OCI-LY7 (cell line): ENCODE measurements around the gene STAT4. TPM values are rescaled to one million over a fixed set of nuclear protein-coding genes. Genes with fewer than 3 reads are reported as not detected.

Experiments
- BruUV-seq: library from RNA; stranded (reverse); fragments of 400-500 nt; replicated peaks from 2 replicates; lab custom pipeline; 2021; lab: Mats Ljungman, UMichigan
- CTCF ChIA-PET: fragments of 300-600 bp; sonication (Branson Sonifier 250); formaldehyde crosslinking; loops from one replicate; lab custom pipeline; 2022; ENCODE audit warnings: antibody characterized with exemption; ENCODE audit not compliant: unreplicated experiment; lab: Charles Lee
- POLR2A ChIA-PET: fragments of 300-600 bp; sonication (Branson Sonifier 250); formaldehyde crosslinking; loops from one replicate; lab custom pipeline; 2022; ENCODE audit warnings: antibody characterized with exemption; lab: Charles Lee
- DNase-seq: peaks from one replicate; pipeline ENCODE4 v3.0.0-alpha.2; 2015; ENCODE audit warnings: low spot score
- H2AFZ ChIP-seq: fragments of 200-600 bp; sonication (generic), shearing (Covaris generic); 2 replicates; pipeline ENCODE4 v1.6.1; 2014; ENCODE audit warnings: mild to moderate bottlenecking, antibody characterized with exemption, low read length, moderate library complexity
- H3K27ac ChIP-seq: fragments of 200-600 bp; sonication (generic); 2 replicates; pipeline ENCODE4 v1.5.1; 2014; ENCODE audit warnings: mixed run types, low read depth, mild to moderate bottlenecking, moderate library complexity, low read length, inconsistent platforms; ENCODE audit not compliant: poor library complexity, severe bottlenecking
- H3K36me3 ChIP-seq: fragments of 200-600 bp; sonication (generic); 2 replicates; pipeline ENCODE4 v1.6.1; 2014; ENCODE audit warnings: mild to moderate bottlenecking, antibody characterized with exemption, low read length, moderate library complexity, mixed read lengths; ENCODE audit not compliant: insufficient read depth
- H3K4me1 ChIP-seq: fragments of 200-600 bp; sonication (generic); 2 replicates; pipeline ENCODE4 v1.5.1; 2014; ENCODE audit warnings: mild to moderate bottlenecking, low read length; ENCODE audit not compliant: insufficient read depth, poor library complexity, severe bottlenecking
- H3K4me2 ChIP-seq: fragments of 200-600 bp; sonication (generic); 2 replicates; pipeline ENCODE4 v1.6.1; 2014; ENCODE audit warnings: mild to moderate bottlenecking, low read length
- H3K4me3 ChIP-seq: fragments of 200-600 bp; sonication (generic); 2 replicates; pipeline ENCODE4 v1.5.1; 2014; ENCODE audit warnings: mild to moderate bottlenecking, low read depth, low read length; ENCODE audit not compliant: poor library complexity, severe bottlenecking
- H3K79me2 ChIP-seq: fragments of 200-600 bp; sonication (generic); 2 replicates; pipeline ENCODE4 v1.6.1; 2016; ENCODE audit warnings: low read depth, mild to moderate bottlenecking, low read length, moderate library complexity, mixed read lengths; ENCODE audit not compliant: insufficient read depth
- H3K9me2 ChIP-seq: fragments of 200-600 bp; sonication (generic); 2 replicates; pipeline ENCODE4 v1.6.1; 2016; ENCODE audit warnings: mild to moderate bottlenecking, low read length, mixed read lengths; ENCODE audit not compliant: insufficient read depth
- H3K9me3 ChIP-seq: fragments of 200-600 bp; sonication (generic); 2 replicates; pipeline ENCODE4 v1.6.1; 2014; ENCODE audit warnings: mild to moderate bottlenecking, mixed run types, low read length, mixed read lengths
- H4K20me1 ChIP-seq: fragments of 200-600 bp; sonication (generic); 2 replicates; pipeline ENCODE4 v1.6.1; 2014; ENCODE audit warnings: mild to moderate bottlenecking, antibody characterized with exemption, low read length, moderate library complexity, mixed read lengths; ENCODE audit not compliant: insufficient read depth
- CTCF ChIP-seq: fragments of 200-600 bp; sonication (generic); conservative IDR thresholded peaks from 2 replicates; pipeline ENCODE4 v1.5.1; 2014; ENCODE audit warnings: mild to moderate bottlenecking, antibody characterized with exemption, low read length, moderate library complexity, mixed read lengths
- EZH2phosphoT487 ChIP-seq: fragments of 200-600 bp; sonication (generic); IDR thresholded peaks from 2 replicates; pipeline ENCODE4 v1.6.1; 2018; ENCODE audit warnings: low read depth, borderline replicate concordance, mild to moderate bottlenecking, mixed run types, antibody characterized with exemption, low read length, moderate library complexity, mixed read lengths
- intact Hi-C: fragments of 100-400 bp; cut with micrococcal nuclease; formaldehyde crosslinking; loops from one replicate; pipeline ENCODE4 v1.10.0; 2022; ENCODE audit not compliant: unreplicated experiment
- total RNA-seq, 2 experiments: library from RNA; depleted of rRNA in 1 of 2; stranded (reverse); fragments of >200 nt in 1 of 2; shearing (Covaris generic) in 1 of 2; gene quantifications; 2 replicates each; pipeline ENCODE4 v1.2.3, GENCODE V29; 2014 to 2022

STAT4 gene
- total RNA-seq, 2 experiments from 2014 or later: not detected

GRCh38 chr2:191188550-191189093 lies 37.8 kb upstream of the STAT4 start:
- H3K4me2 ChIP-seq: no peak overlapping the region
- no peak overlapping the region for H2AFZ ChIP-seq
- H3K27ac ChIP-seq: no peak overlapping the region
- no peak for DNase-seq
- H3K4me3 ChIP-seq: no peak overlapping the region
- TF ChIP-seq EZH2phosphoT487 (no peak), CTCF (no peak)
- no peaks in the 10 kb centered on the region for H3K9me3 ChIP-seq
- no peaks in the 10 kb centered on the region for H3K4me1 ChIP-seq
- ChIA-PET CTCF (no interaction called here), POLR2A (interaction anchor here (0.7 kb wide), 1 partner anchor 296 kb away, joined by 3 read pairs; no protein-coding TSS in a partner anchor)
- no TSS peak for BruUV-seq
- H4K20me1 ChIP-seq: no peaks in the 10 kb centered on the region
- H3K79me2 ChIP-seq: no peaks in the 10 kb centered on the region
- no peaks in the 10 kb centered on the region for H3K36me3 ChIP-seq
- no peaks in the 10 kb centered on the region for H3K9me2 ChIP-seq
- intact Hi-C loops: no loop called here

- no peak for TF ChIP-seq CTCF
- no peak for TF ChIP-seq EZH2phosphoT487
- H3K36me3 ChIP-seq: no peaks in the 10 kb centered on the region
- H4K20me1 ChIP-seq: no peaks in the 10 kb centered on the region
- no peaks in the 10 kb centered on the region for H3K4me1 ChIP-seq
- no peak overlapping the region for H3K4me3 ChIP-seq
- no peak overlapping the region for H3K27ac ChIP-seq
- intact Hi-C loops: no loop called here
- no peaks in the 10 kb centered on the region for H3K79me2 ChIP-seq
- H3K9me2 ChIP-seq: no peaks in the 10 kb centered on the region
- H3K9me3 ChIP-seq: no peaks in the 10 kb centered on the region
- CTCF ChIA-PET: no interaction called here
- POLR2A ChIA-PET: no interaction called here
- DNase-seq: no peak
- H3K4me2 ChIP-seq: no peak overlapping the region
- no TSS peak for BruUV-seq
- H2AFZ ChIP-seq: no peak overlapping the region
Measured at GRCh38 chr2:191187105-191187829, 36.5 kb upstream of the STAT4 start.

DNA sequence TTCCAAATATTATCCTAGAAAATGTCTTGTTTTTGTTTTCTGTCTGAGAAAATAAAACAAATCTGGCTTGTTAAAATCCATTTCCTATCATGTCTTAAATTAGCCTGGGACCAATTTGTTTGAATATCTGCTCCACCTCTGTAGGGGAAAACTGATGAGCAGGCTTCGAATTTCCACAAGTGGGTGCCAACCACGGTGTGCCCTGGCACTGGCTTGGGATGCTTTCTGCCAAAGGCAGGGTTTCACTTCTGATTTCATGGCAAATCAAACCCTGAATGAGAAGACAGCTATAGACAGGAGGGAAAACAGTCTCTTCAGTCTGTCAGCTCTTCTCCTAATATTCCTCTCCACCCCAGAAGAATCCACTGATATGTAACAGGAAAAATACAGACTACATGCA lies 33.7 kb upstream of the STAT4 start:
- no peaks in the 10 kb centered on the region for H3K9me3 ChIP-seq
- H3K79me2 ChIP-seq: no peaks in the 10 kb centered on the region
- no peak overlapping the region for H3K27ac ChIP-seq
- H3K4me3 ChIP-seq: no peak overlapping the region
- no peaks in the 10 kb centered on the region for H3K4me1 ChIP-seq
- no peak for TF ChIP-seq CTCF
- no peak for TF ChIP-seq EZH2phosphoT487
- H3K4me2 ChIP-seq: no peak overlapping the region
- no peaks in the 10 kb centered on the region for H4K20me1 ChIP-seq
- H3K36me3 ChIP-seq: no peaks in the 10 kb centered on the region
- H2AFZ ChIP-seq: no peak overlapping the region
- no peaks in the 10 kb centered on the region for H3K9me2 ChIP-seq
- no peak for DNase-seq
- intact Hi-C loops: no loop called here
- ChIA-PET POLR2A (no interaction called here), CTCF (no interaction called here)
- no TSS peak for BruUV-seq
